Amygdala (tissue), 56 donors: ENCODE results near the gene IDH1.

Experiments used
- DNase-seq, 56 donors: peaks; one replicate each; lab custom pipeline; 2025; lab: John Stamatoyannopoulos, UW

IDH1 gene

GRCh38 chr2:208256849-208257813, 2.3 kb upstream of the IDH1 start:
- peak in 5 of 56 donors; percentile 1 to 6 (median 2) for DNase-seq

GRCh38 chr2:208256192-208256782, 1.4 kb upstream of the IDH1 start:
- DNase-seq: no peak

- DNase-seq: no peak
These were observed 761 bp upstream of the IDH1 start for GRCh38 chr2:208255557-208256106.

GRCh38 chr2:208254118-208254870, 577 bp downstream of the IDH1 start:
- DNase-seq: peak in 55 of 56 donors; percentile 13 to 91 (median 74)

- DNase-seq: no peak
These were observed 1.2 kb downstream of the IDH1 start for GRCh38 chr2:208253600-208254117.

- DNase-seq: no peak
These were observed 2.0 kb downstream of the IDH1 start for GRCh38 chr2:208252716-208253492.

- DNase-seq: no peak
These were observed 3.8 kb downstream of the IDH1 start for GRCh38 chr2:208251098-208251497.

- no peak for DNase-seq
These were observed 4.5 kb downstream of the IDH1 start for GRCh38 chr2:208250388-208250787.

GRCh38 chr2:208249296-208249695, 5.6 kb downstream of the IDH1 start:
- DNase-seq: no peak

GRCh38 chr2:208248601-208249000, 6.3 kb downstream of the IDH1 start:
- no peak for DNase-seq

- DNase-seq: no peak
These were observed 9.1 kb downstream of the IDH1 start for GRCh38 chr2:208245746-208246145.

- no peak for DNase-seq
These were observed 10.4 kb downstream of the IDH1 start for GRCh38 chr2:208244422-208244821.

GRCh38 chr2:208240619-208241209, 14.2 kb downstream of the IDH1 start:
- no peak for DNase-seq

GRCh38 chr2:208239770-208240493, 14.9 kb downstream of the IDH1 start:
- no peak for DNase-seq

GRCh38 chr2:208235860-208236259, 19.0 kb downstream of the IDH1 start:
- no peak for DNase-seq

- no peak for DNase-seq
These were observed 20.1 kb downstream of the IDH1 start for GRCh38 chr2:208234786-208235185.

GRCh38 chr2:208228476-208228875, 26.4 kb downstream of the IDH1 start:
- no peak for DNase-seq

- no peak for DNase-seq
These were observed 27.2 kb downstream of the IDH1 start for GRCh38 chr2:208227581-208228232.
